SK-N-SH treated with all-trans-retinoic acid at 6 μM for 48 hours (cell line): ENCODE results near the gene C1QTNF9B.

Source experiments
- ATAC-seq: fragments of 200-7000 bp; cut with Tn5 transposase; 3 replicates; pipeline ENCODE4 v1.9.1; 2020; ENCODE audit warnings: mild to moderate bottlenecking, moderate library complexity
- ARNTL ChIP-seq: fragments of 450-650 bp; formaldehyde crosslinking; IDR thresholded peaks from 2 replicates; pipeline ENCODE4 v1.5.0; 2020; ENCODE audit warnings: low read depth, mild to moderate bottlenecking, moderate library complexity, borderline replicate concordance
- BACH2 ChIP-seq: fragments of 250-450 bp; sonication (Bioruptor Pico); IDR thresholded peaks from 2 replicates; pipeline ENCODE4 v1.9.0; 2021; ENCODE audit warnings: mild to moderate bottlenecking, borderline replicate concordance
- CSDC2 ChIP-seq: fragments of 250-450 bp; sonication (Bioruptor Pico); IDR thresholded peaks from 2 replicates; pipeline ENCODE4 v1.5.0; 2020; ENCODE audit warnings: mild to moderate bottlenecking, moderate library complexity
- ESRRG ChIP-seq: fragments of 250-450 bp; sonication (Bioruptor Pico); IDR thresholded peaks from 2 replicates; pipeline ENCODE4 v1.6.1; 2021; ENCODE audit warnings: mild to moderate bottlenecking
- GLIS3 ChIP-seq: fragments of 250-450 bp; sonication (Bioruptor Pico); IDR thresholded peaks from 2 replicates; pipeline ENCODE4 v1.5.0; 2020; ENCODE audit warnings: mild to moderate bottlenecking, moderate library complexity
- ISL1 ChIP-seq: fragments of 250-450 bp; sonication (Bioruptor Pico); IDR thresholded peaks from 2 replicates; pipeline ENCODE4 v2.1.2; 2022; ENCODE audit warnings: mild to moderate bottlenecking, moderate library complexity
- OSR1 ChIP-seq: fragments of 250-450 bp; sonication (Bioruptor Pico); IDR thresholded peaks from 2 replicates; pipeline ENCODE4 v1.8.0; 2022; ENCODE audit warnings: moderate library complexity, mild to moderate bottlenecking, inconsistent platforms
- PPARA ChIP-seq: fragments of 250-450 bp; sonication (Bioruptor Pico); IDR thresholded peaks from 2 replicates; pipeline ENCODE4 v1.5.0; 2020; ENCODE audit warnings: mild to moderate bottlenecking, borderline replicate concordance
- RARB ChIP-seq: fragments of 250-450 bp; sonication (Bioruptor Pico); IDR thresholded peaks from 2 replicates; pipeline ENCODE4 v1.8.0; 2021; ENCODE audit warnings: mild to moderate bottlenecking, moderate library complexity
- SNAI2 ChIP-seq: fragments of 250-450 bp; sonication (Bioruptor Pico); IDR thresholded peaks from 2 replicates; pipeline ENCODE4 v1.5.0; 2020; ENCODE audit warnings: mild to moderate bottlenecking, moderate library complexity
- TCF4 ChIP-seq: fragments of 250-450 bp; sonication (Bioruptor Pico); IDR thresholded peaks from 2 replicates; pipeline ENCODE4 v1.8.0; 2021; ENCODE audit warnings: mild to moderate bottlenecking, moderate library complexity, borderline replicate concordance
- TOX ChIP-seq: fragments of 250-450 bp; sonication (Bioruptor Pico); IDR thresholded peaks from 2 replicates; pipeline ENCODE4 v1.8.0; 2021; ENCODE audit warnings: mild to moderate bottlenecking, moderate library complexity, borderline replicate concordance
- ZC3H10 ChIP-seq: fragments of 250-450 bp; sonication (Bioruptor Pico); IDR thresholded peaks from 2 replicates; pipeline ENCODE4 v1.5.1; 2021; ENCODE audit warnings: mild to moderate bottlenecking, moderate library complexity
- ZFP3 ChIP-seq: fragments of 250-450 bp; sonication (Bioruptor Pico); IDR thresholded peaks from 2 replicates; pipeline ENCODE4 v1.5.0; 2020; ENCODE audit warnings: mild to moderate bottlenecking, moderate library complexity
- ZFP30 ChIP-seq: fragments of 450-650 bp; formaldehyde crosslinking; IDR thresholded peaks from 2 replicates; pipeline ENCODE4 v1.5.0; 2022; ENCODE audit warnings: mild to moderate bottlenecking, moderate library complexity
- ZNF565 ChIP-seq: fragments of 450-650 bp; formaldehyde crosslinking; conservative IDR thresholded peaks from 2 replicates; pipeline ENCODE4 v1.5.0; 2020; ENCODE audit warnings: low read depth, mild to moderate bottlenecking, moderate library complexity
- ZNF70 ChIP-seq: fragments of 450-650 bp; formaldehyde crosslinking; IDR thresholded peaks from 2 replicates; pipeline ENCODE4 v1.5.0; 2020; ENCODE audit warnings: mild to moderate bottlenecking, moderate library complexity
- ZNF8 ChIP-seq: fragments of 450-650 bp; formaldehyde crosslinking; IDR thresholded peaks from 2 replicates; pipeline ENCODE4 v1.5.0; 2020; ENCODE audit warnings: mild to moderate bottlenecking, moderate library complexity
- TF ChIP-seq, protein P1 (sequence below): fragments of 250-450 bp; sonication (Bioruptor Pico); IDR thresholded peaks from 2 replicates; pipeline ENCODE4 v1.5.0; 2020; ENCODE audit warnings: mild to moderate bottlenecking, moderate library complexity
- TF ChIP-seq, protein P2 (sequence below): fragments of 250-450 bp; sonication (Bioruptor Pico); IDR thresholded peaks from 2 replicates; pipeline ENCODE4 v1.8.0; 2020; ENCODE audit warnings: mild to moderate bottlenecking, moderate library complexity, borderline replicate concordance
- TF ChIP-seq, protein P3 (sequence below): fragments of 250-450 bp; sonication (Bioruptor Pico); IDR thresholded peaks from 2 replicates; pipeline ENCODE4 v1.8.0; 2021; ENCODE audit warnings: low read depth, mild to moderate bottlenecking, moderate library complexity, borderline replicate concordance
- TF ChIP-seq, protein P4 (sequence below): fragments of 250-450 bp; sonication (Bioruptor Pico); IDR thresholded peaks from 2 replicates; pipeline ENCODE4 v1.5.1; 2021; ENCODE audit warnings: mild to moderate bottlenecking, moderate library complexity

Gene C1QTNF9B

DNA sequence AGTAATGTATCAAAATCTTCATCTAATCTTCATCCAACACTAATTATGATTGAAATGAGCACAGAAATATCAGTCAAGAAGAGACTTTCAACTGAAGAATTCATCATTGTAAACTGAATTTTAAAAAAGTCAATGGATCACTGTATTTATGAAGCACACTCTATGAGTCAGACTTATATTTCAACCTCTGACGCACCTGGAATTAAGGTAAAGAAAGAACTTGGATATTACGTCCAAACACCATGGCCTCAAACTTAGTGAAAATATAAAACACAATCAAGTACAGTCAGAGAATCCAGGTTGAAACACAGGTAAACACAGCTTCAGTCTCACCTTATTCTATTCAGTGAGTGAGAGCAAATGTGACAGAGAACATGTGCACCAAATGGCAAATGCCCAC is 47.6 kb downstream of the C1QTNF9B start:
- no peak for ATAC-seq
- TF ChIP-seq SNAI2 (CRISPR knock-in tag) (no peak), RARB (CRISPR knock-in tag) (no peak), ARNTL (CRISPR knock-in tag) (no peak), PPARA (CRISPR knock-in tag) (no peak), GLIS3 (no peak), TOX (CRISPR knock-in tag) (no peak), OSR1 (no peak), ZC3H10 (CRISPR knock-in tag) (no peak), ZNF70 (CRISPR knock-in tag) (no peak), ESRRG (CRISPR knock-in tag) (no peak), BACH2 (CRISPR knock-in tag) (no peak)
- TF ChIP-seq, protein P1, sequence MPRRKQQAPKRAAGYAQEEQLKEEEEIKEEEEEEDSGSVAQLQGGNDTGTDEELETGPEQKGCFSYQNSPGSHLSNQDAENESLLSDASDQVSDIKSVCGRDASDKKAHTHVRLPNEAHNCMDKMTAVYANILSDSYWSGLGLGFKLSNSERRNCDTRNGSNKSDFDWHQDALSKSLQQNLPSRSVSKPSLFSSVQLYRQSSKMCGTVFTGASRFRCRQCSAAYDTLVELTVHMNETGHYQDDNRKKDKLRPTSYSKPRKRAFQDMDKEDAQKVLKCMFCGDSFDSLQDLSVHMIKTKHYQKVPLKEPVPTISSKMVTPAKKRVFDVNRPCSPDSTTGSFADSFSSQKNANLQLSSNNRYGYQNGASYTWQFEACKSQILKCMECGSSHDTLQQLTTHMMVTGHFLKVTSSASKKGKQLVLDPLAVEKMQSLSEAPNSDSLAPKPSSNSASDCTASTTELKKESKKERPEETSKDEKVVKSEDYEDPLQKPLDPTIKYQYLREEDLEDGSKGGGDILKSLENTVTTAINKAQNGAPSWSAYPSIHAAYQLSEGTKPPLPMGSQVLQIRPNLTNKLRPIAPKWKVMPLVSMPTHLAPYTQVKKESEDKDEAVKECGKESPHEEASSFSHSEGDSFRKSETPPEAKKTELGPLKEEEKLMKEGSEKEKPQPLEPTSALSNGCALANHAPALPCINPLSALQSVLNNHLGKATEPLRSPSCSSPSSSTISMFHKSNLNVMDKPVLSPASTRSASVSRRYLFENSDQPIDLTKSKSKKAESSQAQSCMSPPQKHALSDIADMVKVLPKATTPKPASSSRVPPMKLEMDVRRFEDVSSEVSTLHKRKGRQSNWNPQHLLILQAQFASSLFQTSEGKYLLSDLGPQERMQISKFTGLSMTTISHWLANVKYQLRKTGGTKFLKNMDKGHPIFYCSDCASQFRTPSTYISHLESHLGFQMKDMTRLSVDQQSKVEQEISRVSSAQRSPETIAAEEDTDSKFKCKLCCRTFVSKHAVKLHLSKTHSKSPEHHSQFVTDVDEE (CRISPR knock-in tag), result no peak
- TF ChIP-seq, protein P2, sequence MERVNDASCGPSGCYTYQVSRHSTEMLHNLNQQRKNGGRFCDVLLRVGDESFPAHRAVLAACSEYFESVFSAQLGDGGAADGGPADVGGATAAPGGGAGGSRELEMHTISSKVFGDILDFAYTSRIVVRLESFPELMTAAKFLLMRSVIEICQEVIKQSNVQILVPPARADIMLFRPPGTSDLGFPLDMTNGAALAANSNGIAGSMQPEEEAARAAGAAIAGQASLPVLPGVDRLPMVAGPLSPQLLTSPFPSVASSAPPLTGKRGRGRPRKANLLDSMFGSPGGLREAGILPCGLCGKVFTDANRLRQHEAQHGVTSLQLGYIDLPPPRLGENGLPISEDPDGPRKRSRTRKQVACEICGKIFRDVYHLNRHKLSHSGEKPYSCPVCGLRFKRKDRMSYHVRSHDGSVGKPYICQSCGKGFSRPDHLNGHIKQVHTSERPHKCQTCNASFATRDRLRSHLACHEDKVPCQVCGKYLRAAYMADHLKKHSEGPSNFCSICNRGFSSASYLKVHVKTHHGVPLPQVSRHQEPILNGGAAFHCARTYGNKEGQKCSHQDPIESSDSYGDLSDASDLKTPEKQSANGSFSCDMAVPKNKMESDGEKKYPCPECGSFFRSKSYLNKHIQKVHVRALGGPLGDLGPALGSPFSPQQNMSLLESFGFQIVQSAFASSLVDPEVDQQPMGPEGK (CRISPR knock-in tag), result no peak
- TF ChIP-seq, protein P3, sequence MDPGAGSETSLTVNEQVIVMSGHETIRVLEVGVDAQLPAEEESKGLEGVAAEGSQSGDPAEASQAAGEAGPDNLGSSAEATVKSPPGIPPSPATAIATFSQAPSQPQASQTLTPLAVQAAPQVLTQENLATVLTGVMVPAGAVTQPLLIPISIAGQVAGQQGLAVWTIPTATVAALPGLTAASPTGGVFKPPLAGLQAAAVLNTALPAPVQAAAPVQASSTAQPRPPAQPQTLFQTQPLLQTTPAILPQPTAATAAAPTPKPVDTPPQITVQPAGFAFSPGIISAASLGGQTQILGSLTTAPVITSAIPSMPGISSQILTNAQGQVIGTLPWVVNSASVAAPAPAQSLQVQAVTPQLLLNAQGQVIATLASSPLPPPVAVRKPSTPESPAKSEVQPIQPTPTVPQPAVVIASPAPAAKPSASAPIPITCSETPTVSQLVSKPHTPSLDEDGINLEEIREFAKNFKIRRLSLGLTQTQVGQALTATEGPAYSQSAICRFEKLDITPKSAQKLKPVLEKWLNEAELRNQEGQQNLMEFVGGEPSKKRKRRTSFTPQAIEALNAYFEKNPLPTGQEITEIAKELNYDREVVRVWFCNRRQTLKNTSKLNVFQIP (CRISPR knock-in tag), result no peak
- TF ChIP-seq, all 23 proteins: peak for 0

DNA sequence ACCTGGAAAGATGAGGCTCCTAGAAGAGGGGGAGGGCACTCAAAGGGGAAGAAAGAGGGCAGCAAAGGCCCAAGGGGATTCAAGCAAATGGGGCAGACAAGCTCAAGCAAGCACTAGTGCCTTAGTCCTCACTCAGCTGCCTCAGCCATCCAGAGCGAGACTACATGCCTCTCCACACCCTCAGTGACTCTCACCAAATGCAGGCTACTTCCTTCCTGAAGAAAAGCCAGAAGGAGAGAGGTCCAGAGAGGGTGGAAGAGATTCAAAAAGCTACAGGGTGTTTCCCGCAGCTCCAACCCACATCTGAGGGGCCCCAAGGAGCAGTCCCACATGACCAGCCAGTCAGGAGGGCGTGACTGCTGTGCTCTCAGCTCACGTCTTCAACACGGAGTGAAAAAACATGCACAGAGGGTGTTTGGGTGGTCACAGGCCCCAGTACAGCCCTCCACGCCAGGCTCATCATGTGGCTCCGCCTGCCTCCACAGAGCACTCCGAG is 48.6 kb downstream of the C1QTNF9B start:
- TF ChIP-seq ISL1 (CRISPR knock-in tag) (no peak), ZNF8 (no peak)
- TF ChIP-seq, protein P3 (CRISPR knock-in tag), result no peak
- TF ChIP-seq, protein P1 (CRISPR knock-in tag), result no peak
- no peak for ATAC-seq

DNA sequence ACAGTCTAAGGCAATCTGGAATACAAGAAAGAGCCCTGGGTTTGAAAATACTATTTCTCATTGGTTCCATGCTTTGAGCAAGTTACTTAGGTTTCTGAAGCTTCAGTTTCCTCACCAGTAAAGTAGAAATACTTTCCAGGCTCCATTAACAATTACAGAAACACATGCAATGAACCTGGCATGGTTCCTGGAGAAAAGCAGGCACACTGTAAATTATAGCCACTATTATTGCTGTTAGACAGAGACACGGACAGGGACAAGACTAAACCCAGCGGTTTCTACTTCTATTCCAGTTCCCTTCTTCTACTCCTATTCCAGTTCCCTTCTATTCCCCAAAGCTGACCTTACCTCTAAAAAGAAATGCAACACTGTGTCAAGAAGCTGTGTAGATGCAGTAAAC is 49.3 kb downstream of the C1QTNF9B start:
- no peak for ATAC-seq
- TF ChIP-seq ZFP30 (CRISPR knock-in tag), result no peak
- TF ChIP-seq, protein P4, sequence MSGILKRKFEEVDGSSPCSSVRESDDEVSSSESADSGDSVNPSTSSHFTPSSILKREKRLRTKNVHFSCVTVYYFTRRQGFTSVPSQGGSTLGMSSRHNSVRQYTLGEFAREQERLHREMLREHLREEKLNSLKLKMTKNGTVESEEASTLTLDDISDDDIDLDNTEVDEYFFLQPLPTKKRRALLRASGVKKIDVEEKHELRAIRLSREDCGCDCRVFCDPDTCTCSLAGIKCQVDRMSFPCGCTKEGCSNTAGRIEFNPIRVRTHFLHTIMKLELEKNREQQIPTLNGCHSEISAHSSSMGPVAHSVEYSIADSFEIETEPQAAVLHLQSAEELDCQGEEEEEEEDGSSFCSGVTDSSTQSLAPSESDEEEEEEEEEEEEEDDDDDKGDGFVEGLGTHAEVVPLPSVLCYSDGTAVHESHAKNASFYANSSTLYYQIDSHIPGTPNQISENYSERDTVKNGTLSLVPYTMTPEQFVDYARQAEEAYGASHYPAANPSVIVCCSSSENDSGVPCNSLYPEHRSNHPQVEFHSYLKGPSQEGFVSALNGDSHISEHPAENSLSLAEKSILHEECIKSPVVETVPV (CRISPR knock-in tag), result no peak
- TF ChIP-seq ZNF565, result no peak
- TF ChIP-seq, protein P3 (CRISPR knock-in tag), result no peak
- no peak for TF ChIP-seq BACH2 (CRISPR knock-in tag)
- no peak for TF ChIP-seq ZC3H10 (CRISPR knock-in tag)
- TF ChIP-seq CSDC2 (CRISPR knock-in tag), result no peak
- TF ChIP-seq TOX (CRISPR knock-in tag), result no peak
- no peak for TF ChIP-seq ESRRG (CRISPR knock-in tag)
- TF ChIP-seq ZFP3 (CRISPR knock-in tag), result no peak
- no peak for TF ChIP-seq TCF4 (CRISPR knock-in tag)
- no peak for TF ChIP-seq ISL1 (CRISPR knock-in tag)
- no peak for TF ChIP-seq OSR1
- no peak for TF ChIP-seq RARB (CRISPR knock-in tag)
- TF ChIP-seq ARNTL (CRISPR knock-in tag), result no peak
